GM18526 (cell line): ENCODE measurements around the gene ASCC3.

Experiments used
- POLR2A ChIP-seq: IDR thresholded peaks from 3 replicates; pipeline ENCODE4 v1.6.1; 2011; ENCODE audit not compliant: insufficient read length; ENCODE audit errors: extremely low read depth

Gene ASCC3

DNA sequence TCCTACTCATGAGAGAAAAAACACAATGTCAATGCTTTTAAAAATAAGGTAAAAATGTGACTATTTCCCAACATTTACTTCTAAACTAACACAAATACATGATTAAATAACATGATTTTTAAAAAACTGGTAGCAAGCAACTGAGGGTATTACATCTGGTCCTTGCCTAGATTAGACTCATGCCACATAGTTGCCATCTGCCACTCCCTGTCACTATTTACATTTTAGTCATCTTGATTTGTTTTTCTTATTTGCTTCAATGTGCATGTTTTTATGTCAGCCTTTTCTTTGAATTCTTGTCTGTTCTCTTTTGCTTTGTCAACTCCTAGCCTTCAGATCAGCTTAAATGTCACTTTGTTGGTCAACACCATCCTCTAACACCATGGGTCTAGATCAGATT lies 209.4 kb downstream of the ASCC3 start:
- no peak for TF ChIP-seq POLR2A

DNA sequence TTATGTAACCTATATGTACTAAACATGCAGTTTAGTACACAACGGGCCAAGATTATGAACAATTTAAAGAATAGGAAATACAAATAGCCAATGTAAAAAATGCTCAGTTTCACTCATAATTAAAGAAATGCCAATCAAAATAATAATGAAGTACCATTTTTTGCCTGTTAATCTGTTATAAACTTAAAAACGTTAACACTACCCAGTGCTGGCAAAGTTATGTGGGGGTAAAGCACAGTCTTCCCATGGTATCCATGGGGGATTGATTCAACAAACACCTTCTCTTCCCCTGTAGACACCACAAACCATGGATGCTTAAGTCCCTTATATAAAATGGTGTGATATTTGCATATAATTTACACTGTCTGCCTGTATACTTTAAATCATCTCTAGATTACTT lies 211.1 kb downstream of the ASCC3 start:
- no peak for TF ChIP-seq POLR2A

- no peak for TF ChIP-seq POLR2A
Observed at GRCh38 chr6:100665041-100665380, 216.1 kb downstream of the ASCC3 start.

- TF ChIP-seq POLR2A, result no peak
Observed at GRCh38 chr6:100664274-100665040, 216.7 kb downstream of the ASCC3 start.

DNA sequence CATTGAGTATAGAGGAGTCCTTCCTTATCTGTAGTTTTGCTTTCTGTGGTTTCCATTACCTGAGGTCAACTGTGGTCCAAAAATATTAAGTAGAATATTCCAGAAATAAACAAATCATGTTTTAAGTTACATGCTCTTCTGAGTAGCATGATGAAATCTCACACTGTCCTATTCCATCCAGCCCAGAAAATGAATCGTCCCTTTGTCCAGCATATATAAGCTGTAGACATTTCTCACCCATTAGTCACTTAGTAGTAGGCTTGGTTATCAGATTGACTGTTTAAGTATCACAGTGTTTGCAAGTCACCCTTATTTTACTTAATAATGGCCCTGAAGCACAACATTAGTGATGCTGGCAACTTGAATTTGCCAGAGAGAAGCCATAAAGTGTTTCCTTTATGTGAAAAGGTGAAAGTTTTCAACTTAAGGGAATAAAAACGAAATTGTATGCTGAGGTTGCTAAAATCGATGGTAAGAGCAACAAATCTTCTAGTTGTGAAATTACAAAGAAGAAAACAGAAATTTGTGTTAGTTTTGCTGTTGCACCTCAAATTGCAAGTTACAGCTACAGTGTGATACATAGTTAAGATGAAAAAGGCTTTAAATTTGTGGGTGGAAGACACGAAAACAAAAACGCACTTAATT lies 217.8 kb downstream of the ASCC3 start:
- TF ChIP-seq POLR2A, result no peak

- TF ChIP-seq POLR2A, result no peak
Observed at GRCh38 chr6:100662264-100662663, 218.9 kb downstream of the ASCC3 start.

DNA sequence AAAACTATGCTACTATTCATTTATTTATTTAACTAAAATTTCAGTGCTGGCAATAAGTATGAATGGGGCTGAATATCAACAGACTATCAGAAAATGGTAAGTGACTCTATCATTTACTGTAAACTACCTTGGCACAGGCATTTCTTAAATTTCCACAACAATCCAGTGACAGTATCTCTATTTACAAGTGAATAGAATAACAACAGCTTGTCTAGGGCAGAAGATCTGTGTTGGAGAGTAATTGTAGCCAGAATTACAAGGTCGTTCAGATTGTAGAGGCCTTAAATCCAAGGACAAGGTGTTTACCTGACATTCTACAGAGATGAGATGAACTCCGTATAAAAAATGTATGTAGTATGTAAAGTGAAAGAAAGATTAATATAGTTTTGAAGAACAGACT lies 222.6 kb downstream of the ASCC3 start:
- no peak for TF ChIP-seq POLR2A

DNA sequence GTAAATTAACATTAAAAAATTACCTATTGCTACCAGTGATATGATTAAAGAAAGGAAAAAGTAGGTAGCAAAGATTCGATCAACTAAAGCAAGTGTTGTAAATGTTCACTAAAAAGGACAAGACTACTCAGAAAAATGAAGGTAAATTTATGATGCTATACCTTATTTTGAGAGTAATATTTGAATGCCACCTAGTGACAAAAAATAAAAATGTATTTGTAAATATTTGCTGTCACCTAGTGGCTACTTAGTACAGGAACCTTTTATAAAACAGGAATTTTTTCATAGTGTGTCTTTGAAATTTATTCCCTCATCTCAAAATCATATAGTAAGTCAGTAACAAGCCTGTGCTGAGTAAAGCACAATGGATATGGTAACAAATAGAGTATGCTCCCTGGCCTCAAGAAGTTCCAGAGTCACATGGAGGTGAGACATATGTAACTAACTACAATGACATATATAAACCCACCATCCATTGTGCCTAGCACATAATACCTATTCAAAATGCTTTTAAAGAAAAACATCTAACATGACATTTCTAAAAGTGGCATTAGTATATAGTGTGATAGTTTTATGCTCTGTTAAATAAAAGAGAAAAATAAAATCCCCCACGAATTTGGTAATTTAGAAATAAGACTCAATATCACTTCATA lies 223.3 kb downstream of the ASCC3 start:
- no peak for TF ChIP-seq POLR2A

DNA sequence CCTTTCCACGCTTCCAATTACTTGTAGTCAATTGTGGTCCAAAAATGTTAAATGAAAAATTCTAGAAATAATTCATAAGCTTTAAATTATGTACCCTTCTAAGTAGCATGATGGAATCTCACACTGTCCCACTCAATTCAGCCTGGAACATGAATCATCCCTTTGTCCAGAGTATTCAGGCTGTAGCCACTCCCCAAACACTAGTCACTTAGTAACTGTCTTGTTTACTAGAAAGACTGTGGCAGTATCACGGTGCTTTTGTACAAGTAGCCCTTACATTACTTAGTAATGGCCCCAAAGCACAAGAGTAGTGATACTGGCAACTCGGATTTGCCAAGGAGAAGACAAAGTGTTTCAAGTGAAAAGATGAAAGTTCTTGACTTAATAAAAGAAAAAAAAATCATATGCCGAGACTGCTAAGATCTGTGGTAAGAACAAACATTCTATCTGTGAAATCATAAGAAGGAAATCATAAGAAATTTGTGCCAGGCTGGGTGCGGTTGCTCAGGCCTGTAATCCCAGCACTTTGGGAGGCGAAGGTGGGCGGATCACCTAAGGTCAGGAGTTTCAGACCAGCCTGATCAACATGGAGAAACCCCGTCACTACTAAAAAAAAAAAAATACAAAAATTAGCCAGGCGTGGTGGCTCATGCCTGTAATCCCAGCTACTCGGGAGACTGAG lies 247.9 kb downstream of the ASCC3 start:
- TF ChIP-seq POLR2A, result no peak

GRCh38 chr6:100630536-100630935 lies 250.6 kb downstream of the ASCC3 start:
- TF ChIP-seq POLR2A, result no peak

DNA sequence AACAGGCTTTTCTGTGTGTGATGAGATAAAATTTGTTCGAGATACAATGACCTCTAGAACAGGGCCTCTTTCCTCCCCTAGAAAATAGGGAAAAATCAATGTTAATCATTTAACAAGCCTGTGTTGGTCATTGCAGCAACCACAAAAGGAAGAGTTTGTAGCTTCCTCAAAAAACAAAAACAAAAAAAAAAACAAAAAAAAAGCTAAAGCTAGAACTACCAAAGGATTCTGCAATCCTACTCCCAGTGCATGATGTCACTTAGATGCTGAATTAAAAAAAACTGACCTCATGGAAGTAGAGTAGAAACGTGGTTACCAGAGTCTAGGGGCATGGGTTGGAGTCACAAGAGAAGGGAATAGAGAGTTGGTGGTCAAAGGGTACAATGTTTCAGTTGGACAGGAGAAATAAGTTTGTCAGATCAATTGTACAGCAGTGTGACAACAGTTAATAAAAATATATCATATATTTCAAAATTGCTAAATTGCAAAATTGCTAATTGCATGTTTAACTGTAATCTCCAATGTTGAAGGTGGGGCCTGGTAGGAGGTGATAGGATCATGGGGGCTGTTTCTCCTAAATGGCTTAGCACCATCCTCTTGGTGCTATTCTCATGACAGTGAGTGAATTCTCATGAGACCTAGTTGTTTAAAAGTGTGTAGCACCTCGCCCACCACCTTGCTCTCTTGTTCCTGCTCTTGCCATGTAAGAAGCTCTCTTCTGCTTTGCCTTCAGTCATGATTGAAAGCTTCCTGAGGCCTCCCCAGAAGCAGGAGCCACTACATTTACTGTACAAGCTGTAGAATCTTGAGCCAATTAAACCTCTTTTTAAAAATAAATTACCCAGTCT lies 253.0 kb downstream of the ASCC3 start:
- TF ChIP-seq POLR2A, result no peak

GRCh38 chr6:100626721-100627120 lies 254.4 kb downstream of the ASCC3 start:
- no peak for TF ChIP-seq POLR2A

- no peak for TF ChIP-seq POLR2A
Observed at GRCh38 chr6:100622907-100623692, 258.0 kb downstream of the ASCC3 start.
